Stimulated activated CD8-positive, alpha-beta memory T cell treated with anti-CD3 and anti-CD28 coated beads, Interleukin-2, amount 100 ng/mL, for 48 hours (primary cell): ENCODE measurements around the gene SMIM14.
A peak's percentile ranks its signal among the peaks of the same experiment; 100 is the strongest.
"Not testable (repeated sequence)": the region's sequence is repeated elsewhere in the genome, so short reads cannot be mapped to it uniquely, and the experiment has no call there.

Experiments
- DNase-seq, 2 donors: peaks; one replicate each; pipeline ENCODE4 v3.0.0-alpha.2; 2020; ENCODE audit warnings: low read depth in 2 of 2

Gene SMIM14

GRCh38 chr4:39530682-39531081 lies 108.0 kb downstream of the SMIM14 start:
- DNase-seq, result no peak

GRCh38 chr4:39529534-39529933 lies 109.1 kb downstream of the SMIM14 start:
- no peak for DNase-seq

GRCh38 chr4:39528061-39528465 lies 110.6 kb downstream of the SMIM14 start:
- DNase-seq, result no peak

GRCh38 chr4:39527296-39528060 lies 111.2 kb downstream of the SMIM14 start, which contains the start of gene UGDH:
TSS of gene UGDH (minus strand) at chr4:39527439. CDS start at chr4:39521512, 5,927 bp downstream.
- peak; percentile 84 to 87 for DNase-seq

- DNase-seq, result peak; percentile 7 to 9
Observed at GRCh38 chr4:39526765-39527295, 111.8 kb downstream of the SMIM14 start.

GRCh38 chr4:39525822-39526690 lies 112.6 kb downstream of the SMIM14 start:
- no peak for DNase-seq

- no peak for DNase-seq
Observed at GRCh38 chr4:39524161-39524957, 114.3 kb downstream of the SMIM14 start.

GRCh38 chr4:39522068-39522467 lies 116.6 kb downstream of the SMIM14 start:
- no peak for DNase-seq

GRCh38 chr4:39521253-39521919 lies 117.3 kb downstream of the SMIM14 start:
- DNase-seq, result no peak

- no peak for DNase-seq
Observed at GRCh38 chr4:39518484-39518883, 120.2 kb downstream of the SMIM14 start.

GRCh38 chr4:39516407-39516966 lies 122.2 kb downstream of the SMIM14 start:
- DNase-seq, result no peak

GRCh38 chr4:39515669-39516401 lies 122.8 kb downstream of the SMIM14 start:
- DNase-seq, result not testable (repeated sequence)

- DNase-seq, result no peak
Observed at GRCh38 chr4:39514888-39515401, 123.7 kb downstream of the SMIM14 start.

- not testable (repeated sequence) for DNase-seq
Observed at GRCh38 chr4:39514266-39514665, 124.4 kb downstream of the SMIM14 start.

GRCh38 chr4:39510348-39510929 lies 128.2 kb downstream of the SMIM14 start:
- no peak for DNase-seq

GRCh38 chr4:39505581-39505980 lies 133.1 kb downstream of the SMIM14 start:
- DNase-seq, result no peak

- DNase-seq, result no peak
Observed at GRCh38 chr4:39504538-39504937, 134.1 kb downstream of the SMIM14 start.

- not testable (repeated sequence) for DNase-seq
Observed at GRCh38 chr4:39502664-39503035, 136.0 kb downstream of the SMIM14 start.

- no peak for DNase-seq
Observed at GRCh38 chr4:39502019-39502663, 136.5 kb downstream of the SMIM14 start.
